Activated naive CD4-positive, alpha-beta T cell treated with anti-CD3 and anti-CD28 coated beads, Interleukin-2, amount 10 ng/mL, durations not matched to agents 7 days and 5 days (primary cell): ENCODE results near the gene ADAMTSL2.
"Not testable (repeated sequence)": the region's sequence is repeated elsewhere in the genome, so short reads cannot be mapped to it uniquely, and the experiment has no call there.

Experiments
- CTCF ChIA-PET: fragments of 350-600 bp; sonication (Branson Sonifier 250); formaldehyde crosslinking; loops from one replicate; lab custom pipeline; 2021; ENCODE audit warnings: antibody characterized with exemption; lab: Charles Lee
- DNase-seq: peaks from one replicate; pipeline ENCODE4 v3.0.0-alpha.2; 2020
- H3K27ac Mint-ChIP-seq: one replicate; pipeline ENCODE4 v1.8.0; 2021; ENCODE audit warnings: mild to moderate bottlenecking, moderate library complexity, mixed read lengths
- H3K27me3 Mint-ChIP-seq: one replicate; pipeline ENCODE4 v1.8.0; 2021; ENCODE audit warnings: mild to moderate bottlenecking, mixed read lengths
- H3K36me3 Mint-ChIP-seq: one replicate; pipeline ENCODE4 v1.8.0; 2021; ENCODE audit warnings: mixed read lengths
- H3K4me1 Mint-ChIP-seq: one replicate; pipeline ENCODE4 v1.8.0; 2021; ENCODE audit warnings: mixed read lengths
- H3K4me3 Mint-ChIP-seq: one replicate; pipeline ENCODE4 v1.8.0; 2021; ENCODE audit warnings: mild to moderate bottlenecking, moderate library complexity, mixed read lengths
- H3K9me3 Mint-ChIP-seq: one replicate; pipeline ENCODE4 v1.8.0; 2021; ENCODE audit warnings: mixed read lengths

ADAMTSL2 gene

DNA sequence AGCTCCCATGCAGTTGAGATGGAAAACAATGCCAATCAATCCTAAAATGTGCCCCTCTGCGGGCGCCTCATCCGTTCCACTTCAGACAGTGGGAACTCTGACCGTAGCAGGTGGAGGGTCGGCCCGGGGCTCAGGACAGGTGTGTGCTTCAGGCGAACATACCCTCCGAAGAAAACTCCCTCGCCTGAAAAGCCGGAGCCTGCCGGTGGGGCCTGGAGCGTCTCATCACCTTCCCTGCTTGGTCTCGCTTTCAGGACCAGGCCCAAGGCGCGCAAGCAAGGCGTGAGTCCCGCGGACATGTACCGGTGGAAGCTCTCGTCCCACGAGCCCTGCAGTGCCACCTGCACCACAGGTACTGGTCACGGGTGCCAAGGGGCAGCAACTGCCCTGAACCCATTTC lies 26.4 kb downstream of the ADAMTSL2 start:
- no peaks in the 10 kb centered on the region for H3K9me3 Mint-ChIP-seq
- CTCF ChIA-PET, result no interaction called here
- H3K27me3 Mint-ChIP-seq, result peaks cover 13% of the 10 kb centered on the region
- no peak for DNase-seq
- no peak overlapping the region for H3K27ac Mint-ChIP-seq
- H3K4me3 Mint-ChIP-seq, result no peak overlapping the region
- H3K36me3 Mint-ChIP-seq, result no peaks in the 10 kb centered on the region
- H3K4me1 Mint-ChIP-seq, result no peaks in the 10 kb centered on the region

DNA sequence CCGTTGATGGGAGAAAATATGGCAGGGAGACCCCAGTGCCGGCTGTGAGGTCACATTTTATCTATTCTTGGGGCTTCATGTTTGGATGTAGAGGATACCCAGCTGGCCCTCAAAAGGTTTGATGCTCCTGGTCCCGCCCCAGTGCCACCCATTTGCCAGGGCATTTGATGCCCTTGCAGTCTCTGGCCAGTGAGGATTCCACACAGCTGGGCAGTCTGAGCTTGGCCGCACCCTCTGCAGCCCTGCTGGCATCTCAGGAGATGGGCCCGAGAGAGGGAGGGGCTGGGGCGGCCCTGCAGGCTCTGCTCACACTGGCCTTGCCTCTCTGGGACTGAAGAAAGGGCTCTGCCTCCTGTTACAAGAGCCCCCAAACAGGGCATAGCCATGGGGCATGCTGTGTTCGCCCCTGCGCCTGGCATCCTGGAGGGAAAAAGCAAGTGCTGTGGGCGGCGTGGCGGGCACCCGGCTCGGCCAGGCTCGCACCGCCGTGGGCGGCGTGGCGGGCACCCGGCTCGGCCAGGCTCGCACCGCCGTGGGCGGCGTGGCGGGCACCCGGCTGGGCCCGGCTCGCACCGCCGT lies 27.6 kb downstream of the ADAMTSL2 start:
- Mint-ChIP-seq H3K27ac (no peak overlapping the region), H3K27me3 (peaks cover 13% of the 10 kb centered on the region), H3K4me1 (no peaks in the 10 kb centered on the region), H3K36me3 (no peaks in the 10 kb centered on the region), H3K9me3 (no peaks in the 10 kb centered on the region), H3K4me3 (no peak overlapping the region)
- no peak for DNase-seq
- CTCF ChIA-PET, result no interaction called here

DNA sequence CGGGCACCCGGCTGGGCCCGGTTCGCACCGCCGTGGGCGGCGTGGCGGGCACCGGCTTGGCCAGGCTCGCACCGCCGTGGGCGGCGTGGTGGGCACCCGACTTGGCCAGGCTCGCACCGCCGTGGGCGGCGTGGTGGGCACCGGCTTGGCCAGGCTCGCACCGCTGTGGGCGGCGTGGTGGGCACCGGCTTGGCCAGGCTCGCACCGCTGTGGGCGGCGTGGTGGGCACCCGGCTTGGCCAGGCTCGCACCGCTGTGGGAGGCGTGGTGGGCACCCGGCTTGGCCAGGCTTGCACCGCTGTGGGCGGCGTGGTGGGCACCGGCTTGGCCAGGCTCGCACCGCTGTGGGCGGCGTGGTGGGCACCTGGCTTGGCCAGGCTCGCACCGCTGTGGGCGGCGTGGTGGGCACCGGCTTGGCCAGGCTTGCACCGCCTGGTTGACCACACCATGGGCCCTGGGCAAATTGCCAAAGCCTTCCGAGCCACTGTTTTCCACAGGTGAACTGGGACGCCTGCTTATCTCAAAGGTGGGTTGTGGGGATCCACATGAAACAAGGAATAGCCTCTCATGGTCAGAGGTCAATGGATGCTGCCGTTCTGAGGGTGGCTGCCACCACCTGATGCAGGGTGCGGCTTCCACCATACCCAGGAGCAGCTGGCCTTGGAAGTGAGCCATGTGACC lies 28.2 kb downstream of the ADAMTSL2 start:
- Mint-ChIP-seq H3K4me3 (no peak overlapping the region), H3K9me3 (no peaks in the 10 kb centered on the region), H3K36me3 (no peaks in the 10 kb centered on the region), H3K4me1 (no peaks in the 10 kb centered on the region), H3K27ac (no peak overlapping the region), H3K27me3 (peaks cover 13% of the 10 kb centered on the region)
- CTCF ChIA-PET, result no interaction called here
- no peak for DNase-seq

DNA sequence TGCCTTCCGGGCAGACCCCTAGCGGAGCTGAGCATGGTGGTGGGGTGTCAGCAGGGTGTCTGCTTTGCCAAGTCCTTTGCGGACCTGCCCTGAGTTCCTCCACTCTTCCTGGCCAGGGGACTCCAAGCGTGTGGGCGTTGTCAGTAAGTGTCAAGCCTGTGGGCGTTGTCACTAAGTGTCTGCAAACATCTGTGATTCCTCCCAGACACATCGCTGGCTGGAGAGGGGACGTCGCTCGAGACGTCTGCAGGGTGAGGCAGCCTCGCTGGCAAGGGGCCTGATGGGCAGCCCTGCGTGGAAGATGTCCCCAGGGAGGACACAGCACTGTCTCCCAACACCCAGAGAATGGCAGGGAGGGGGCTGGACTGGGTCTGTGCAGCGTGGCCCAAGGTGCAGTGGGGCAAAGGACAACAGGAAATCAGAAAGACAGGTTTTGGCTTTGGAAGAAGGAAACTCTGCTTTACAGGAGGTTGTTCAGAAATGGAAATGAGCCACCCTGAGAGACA lies 28.8 kb downstream of the ADAMTSL2 start:
- Mint-ChIP-seq H3K4me3 (no peak overlapping the region), H3K4me1 (no peaks in the 10 kb centered on the region), H3K9me3 (no peaks in the 10 kb centered on the region), H3K36me3 (no peaks in the 10 kb centered on the region), H3K27ac (no peak overlapping the region), H3K27me3 (peaks cover 9% of the 10 kb centered on the region)
- DNase-seq, result no peak
- CTCF ChIA-PET, result no interaction called here

DNA sequence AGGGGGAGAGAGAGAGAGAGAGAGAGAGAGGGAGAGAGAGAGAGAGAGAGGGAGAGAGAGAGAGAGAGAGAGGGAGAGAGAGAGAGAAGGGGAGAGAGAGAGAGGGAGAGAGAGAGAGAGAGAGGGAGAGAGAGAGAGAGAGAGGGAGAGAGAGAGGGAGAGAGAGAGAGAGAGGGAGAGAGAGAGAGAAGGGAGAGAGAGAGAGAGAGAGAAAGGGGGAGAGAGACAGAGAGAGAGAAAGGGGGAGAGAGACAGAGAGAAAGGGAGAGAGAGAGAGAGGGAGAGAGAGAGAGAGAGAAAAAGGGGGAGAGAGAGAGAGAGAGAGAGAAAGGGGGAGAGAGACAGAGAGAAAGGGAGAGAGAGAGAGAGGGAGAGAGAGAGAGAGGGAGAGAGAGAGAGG lies 29.3 kb downstream of the ADAMTSL2 start:
- DNase-seq, H3K4me1 Mint-ChIP-seq, CTCF ChIA-PET, H3K27ac Mint-ChIP-seq, H3K27me3 Mint-ChIP-seq, H3K36me3 Mint-ChIP-seq, H3K4me3 Mint-ChIP-seq, H3K9me3 Mint-ChIP-seq: not testable (repeated sequence)

DNA sequence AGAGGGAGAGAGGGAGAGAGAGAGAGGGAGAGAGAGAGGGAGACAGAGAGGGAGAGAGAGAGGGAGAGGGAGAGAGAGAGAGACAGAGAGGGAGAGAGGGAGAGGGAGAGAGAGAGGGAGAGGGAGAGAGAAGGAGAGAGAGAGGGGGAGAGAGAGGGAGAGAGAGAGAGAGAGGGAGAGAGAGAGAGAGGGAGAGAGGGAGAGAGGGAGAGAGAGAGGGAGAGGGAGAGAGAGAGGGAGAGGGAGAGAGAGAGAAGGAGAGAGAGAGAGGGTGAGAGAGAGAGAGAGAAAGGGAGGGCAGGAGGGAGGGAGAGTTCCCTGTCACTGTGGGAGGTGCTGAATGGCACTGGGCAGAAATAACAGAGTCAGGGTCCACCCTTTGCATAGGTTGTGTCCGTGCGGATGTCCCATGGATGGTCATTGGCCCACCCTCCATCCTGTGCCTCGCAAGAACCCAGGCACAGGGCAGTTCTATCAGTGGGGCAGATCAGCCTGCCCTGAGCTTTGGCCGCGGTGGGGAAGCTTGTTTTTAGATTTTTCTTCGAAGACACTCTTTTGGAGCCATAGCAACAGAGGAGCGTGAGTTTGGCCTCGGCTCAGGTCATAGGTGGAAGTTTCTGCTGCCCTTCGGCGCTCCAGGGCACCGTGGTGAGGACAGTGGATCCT lies 30.1 kb downstream of the ADAMTSL2 start:
- no peak overlapping the region for H3K4me3 Mint-ChIP-seq
- no peaks in the 10 kb centered on the region for H3K27me3 Mint-ChIP-seq
- H3K9me3 Mint-ChIP-seq, result no peaks in the 10 kb centered on the region
- H3K4me1 Mint-ChIP-seq, result no peaks in the 10 kb centered on the region
- DNase-seq, result no peak
- no peak overlapping the region for H3K27ac Mint-ChIP-seq
- H3K36me3 Mint-ChIP-seq, result no peaks in the 10 kb centered on the region
- CTCF ChIA-PET, result no interaction called here

DNA sequence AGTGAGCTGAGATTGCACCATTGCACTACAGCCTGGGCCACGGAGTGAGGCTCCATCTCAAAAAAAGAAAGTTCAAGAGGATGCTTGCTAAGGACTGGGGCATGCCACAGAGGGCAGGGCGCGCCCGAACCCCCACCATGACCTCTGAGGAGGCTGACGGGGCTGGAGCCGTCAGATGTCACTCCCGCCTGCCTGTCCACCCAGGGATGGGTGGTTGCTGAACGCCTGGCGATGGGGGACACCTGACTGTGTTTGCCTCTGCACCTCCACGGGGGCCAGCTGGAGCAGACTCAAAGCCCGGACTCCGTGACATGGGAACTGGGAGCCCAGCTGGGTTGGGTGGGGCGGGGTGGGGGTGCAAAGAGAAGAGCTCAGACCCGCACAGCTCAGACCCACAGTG lies 31.9 kb downstream of the ADAMTSL2 start:
- Mint-ChIP-seq H3K27ac (no peak overlapping the region), H3K4me1 (no peaks in the 10 kb centered on the region), H3K27me3 (no peaks in the 10 kb centered on the region), H3K9me3 (no peaks in the 10 kb centered on the region), H3K36me3 (no peaks in the 10 kb centered on the region), H3K4me3 (no peak overlapping the region)
- DNase-seq, result no peak
- CTCF ChIA-PET, result no interaction called here

DNA sequence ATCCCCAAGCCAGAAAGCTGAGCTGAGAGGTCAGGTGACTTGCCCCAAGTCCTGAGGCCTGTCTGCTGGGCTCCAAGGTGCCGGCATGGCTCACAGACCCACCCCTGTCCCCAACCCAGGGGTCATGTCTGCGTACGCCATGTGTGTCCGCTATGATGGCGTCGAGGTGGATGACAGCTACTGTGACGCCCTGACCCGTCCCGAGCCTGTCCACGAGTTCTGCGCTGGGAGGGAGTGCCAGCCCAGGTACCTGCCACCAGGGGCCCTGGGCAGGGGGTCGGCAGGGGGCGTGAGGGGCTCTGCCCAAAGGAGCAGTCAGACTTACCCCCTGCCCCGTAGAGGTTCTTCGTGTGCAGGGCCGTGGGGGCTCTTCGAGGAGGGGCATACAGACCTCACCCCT lies 32.3 kb downstream of the ADAMTSL2 start:
- no peak overlapping the region for H3K27ac Mint-ChIP-seq
- no peaks in the 10 kb centered on the region for H3K36me3 Mint-ChIP-seq
- no peaks in the 10 kb centered on the region for H3K27me3 Mint-ChIP-seq
- CTCF ChIA-PET, result no interaction called here
- no peak for DNase-seq
- no peaks in the 10 kb centered on the region for H3K9me3 Mint-ChIP-seq
- no peak overlapping the region for H3K4me3 Mint-ChIP-seq
- no peaks in the 10 kb centered on the region for H3K4me1 Mint-ChIP-seq

DNA sequence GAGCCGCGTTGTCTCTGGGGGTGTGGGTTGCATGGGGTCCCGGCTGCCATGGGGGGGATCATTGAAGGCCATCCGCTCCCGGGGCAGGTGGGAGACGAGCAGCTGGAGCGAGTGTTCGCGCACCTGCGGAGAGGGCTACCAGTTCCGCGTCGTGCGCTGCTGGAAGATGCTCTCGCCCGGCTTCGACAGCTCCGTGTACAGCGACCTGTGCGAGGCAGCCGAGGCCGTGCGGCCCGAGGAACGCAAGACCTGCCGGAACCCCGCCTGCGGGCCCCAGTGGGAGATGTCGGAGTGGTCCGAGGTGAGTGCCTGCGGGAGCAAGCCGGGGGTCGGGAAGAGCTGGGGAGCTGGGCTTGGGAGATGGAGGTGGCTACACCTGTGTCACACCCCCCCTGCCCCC lies 33.7 kb downstream of the ADAMTSL2 start:
- Mint-ChIP-seq H3K27me3 (no peaks in the 10 kb centered on the region), H3K9me3 (no peaks in the 10 kb centered on the region), H3K36me3 (no peaks in the 10 kb centered on the region), H3K4me1 (no peaks in the 10 kb centered on the region), H3K4me3 (no peak overlapping the region), H3K27ac (no peak overlapping the region)
- no peak for DNase-seq
- CTCF ChIA-PET, result no interaction called here

DNA sequence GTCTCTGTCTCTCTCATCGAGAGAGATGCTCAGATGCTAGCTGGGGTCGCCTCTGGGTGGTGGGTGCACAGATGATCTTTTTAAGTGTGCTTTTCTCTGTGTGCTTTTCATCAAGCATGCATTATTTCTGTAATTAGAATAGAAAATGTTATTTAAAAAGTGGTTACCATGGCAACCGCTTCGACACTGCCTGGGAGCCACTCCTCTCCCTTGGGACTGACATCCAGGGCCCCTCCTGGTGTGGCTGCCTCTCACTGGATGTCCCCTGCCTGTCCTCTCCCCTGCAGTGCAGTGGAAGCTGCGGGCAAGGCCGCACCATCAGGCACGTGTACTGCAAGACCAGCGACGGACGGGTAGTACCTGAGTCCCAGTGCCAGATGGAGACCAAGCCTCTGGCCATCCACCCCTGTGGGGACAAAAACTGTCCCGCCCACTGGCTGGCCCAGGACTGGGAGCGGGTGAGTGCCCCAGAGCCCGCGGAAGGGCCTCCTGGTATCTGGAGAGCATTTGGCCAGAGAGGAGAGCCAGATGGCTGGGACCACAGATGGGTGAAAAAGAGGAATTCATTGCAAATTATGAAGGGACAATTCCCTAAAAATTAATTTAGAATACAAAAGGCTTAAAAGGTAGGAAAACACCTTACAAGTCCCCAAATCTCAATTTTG lies 34.7 kb downstream of the ADAMTSL2 start:
- Mint-ChIP-seq H3K9me3 (no peaks in the 10 kb centered on the region), H3K36me3 (no peaks in the 10 kb centered on the region), H3K27ac (no peak overlapping the region), H3K4me3 (no peak overlapping the region), H3K27me3 (no peaks in the 10 kb centered on the region), H3K4me1 (no peaks in the 10 kb centered on the region)
- no peak for DNase-seq
- CTCF ChIA-PET, result interaction anchor here (0.6 kb wide), 1 partner anchor 425 kb away, joined by 3 read pairs; no protein-coding TSS in a partner anchor

DNA sequence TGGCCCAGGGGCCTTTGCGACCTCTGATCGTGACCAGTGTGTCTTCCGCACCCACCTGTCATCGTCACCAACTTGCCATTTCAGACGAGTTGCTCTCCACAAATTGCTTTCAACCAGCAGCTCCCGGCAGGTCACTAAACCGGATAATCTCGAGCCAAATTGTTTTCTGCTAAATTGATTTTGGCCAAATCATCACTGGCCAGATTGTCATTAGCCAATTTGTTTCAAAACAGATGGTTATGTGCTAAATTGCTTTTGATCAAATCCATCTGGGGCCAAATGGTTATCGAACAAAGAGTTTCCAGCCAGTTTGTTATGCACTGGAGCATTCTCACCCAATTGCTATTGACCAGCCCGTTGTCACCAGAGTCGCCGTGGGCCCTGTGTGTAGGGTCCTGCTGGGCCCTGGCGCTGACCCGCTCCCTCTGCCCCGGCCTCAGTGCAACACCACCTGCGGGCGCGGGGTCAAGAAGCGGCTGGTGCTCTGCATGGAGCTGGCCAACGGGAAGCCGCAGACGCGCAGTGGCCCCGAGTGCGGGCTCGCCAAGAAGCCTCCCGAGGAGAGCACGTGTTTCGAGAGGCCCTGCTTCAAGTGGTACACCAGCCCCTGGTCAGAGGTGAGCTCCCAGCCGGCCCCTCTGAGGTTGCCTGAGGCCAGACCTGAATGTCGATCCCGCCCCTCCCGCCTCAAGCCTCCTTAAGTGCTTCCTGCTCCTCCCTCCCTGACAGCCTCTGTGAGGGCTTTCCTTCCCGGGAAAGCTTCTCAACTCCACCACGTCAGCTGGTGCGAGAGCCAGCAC lies 35.6 kb downstream of the ADAMTSL2 start:
- H3K4me1 Mint-ChIP-seq, result no peaks in the 10 kb centered on the region
- no peaks in the 10 kb centered on the region for H3K36me3 Mint-ChIP-seq
- no peak for DNase-seq
- H3K9me3 Mint-ChIP-seq, result no peaks in the 10 kb centered on the region
- H3K27me3 Mint-ChIP-seq, result no peaks in the 10 kb centered on the region
- CTCF ChIA-PET, result interaction anchor here (0.6 to 1.5 kb wide), 2 partner anchors 14 to 424 kb away, joined by 3 read pairs; no protein-coding TSS in a partner anchor
- no peak overlapping the region for H3K27ac Mint-ChIP-seq
- no peak overlapping the region for H3K4me3 Mint-ChIP-seq

DNA sequence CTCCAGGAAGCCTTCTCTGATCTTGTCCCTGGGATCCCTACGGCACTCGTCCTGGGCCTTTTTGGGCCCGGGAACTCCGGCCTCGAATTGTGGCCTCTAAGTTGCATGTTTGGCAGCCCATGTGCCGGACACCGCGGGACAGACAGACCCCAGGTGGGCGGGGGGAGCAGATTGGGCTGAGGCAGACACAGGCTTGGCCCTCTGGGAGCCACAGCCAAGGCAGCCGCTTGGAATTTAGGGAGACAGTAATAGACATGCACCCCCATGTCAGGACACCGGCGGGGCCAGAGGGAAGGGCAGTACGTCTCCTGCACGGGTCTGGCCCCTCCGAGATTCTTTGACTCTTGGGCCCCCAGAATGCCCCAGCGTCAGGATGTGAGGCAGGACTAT lies 36.2 kb downstream of the ADAMTSL2 start:
- Mint-ChIP-seq H3K27ac (no peak overlapping the region), H3K9me3 (no peaks in the 10 kb centered on the region), H3K27me3 (peaks cover 4% of the 10 kb centered on the region), H3K4me1 (no peaks in the 10 kb centered on the region), H3K4me3 (no peak overlapping the region), H3K36me3 (no peaks in the 10 kb centered on the region)
- CTCF ChIA-PET, result interaction anchor here (1.0 to 1.5 kb wide), 2 partner anchors 10 to 15 kb away, joined by 3 read pairs; no protein-coding TSS in a partner anchor
- no peak for DNase-seq

DNA sequence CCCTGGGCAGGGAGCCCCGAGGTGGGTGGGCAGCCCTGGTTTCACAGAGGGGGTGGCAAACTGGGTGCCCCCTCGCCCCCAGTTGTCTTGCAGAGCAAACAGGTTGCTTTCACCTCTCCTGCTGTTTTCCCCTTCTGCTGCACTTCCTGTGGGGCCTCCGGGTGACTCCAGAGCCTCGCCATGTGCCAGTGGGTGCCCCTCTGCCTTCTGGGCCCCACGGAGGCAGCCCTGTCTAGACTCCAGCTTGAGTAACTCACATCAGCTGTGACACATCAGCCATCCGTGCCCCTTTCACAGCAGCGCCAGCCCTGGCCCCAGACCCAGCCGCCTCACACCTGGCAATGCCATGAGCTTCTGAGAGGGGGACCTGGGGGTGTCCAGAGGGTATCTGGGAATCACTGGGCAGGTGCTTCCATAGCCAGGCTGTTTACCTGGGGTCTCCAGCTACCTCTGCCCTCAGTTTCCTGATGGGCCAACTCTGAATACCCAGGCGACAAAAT lies 36.9 kb downstream of the ADAMTSL2 start:
- H3K27ac Mint-ChIP-seq, result no peak overlapping the region
- H3K27me3 Mint-ChIP-seq, result peaks cover 10% of the 10 kb centered on the region
- H3K4me3 Mint-ChIP-seq, result no peak overlapping the region
- no peaks in the 10 kb centered on the region for H3K36me3 Mint-ChIP-seq
- no peak for DNase-seq
- H3K4me1 Mint-ChIP-seq, result peaks cover under 1% of the 10 kb centered on the region
- CTCF ChIA-PET, result interaction anchor here (1.0 to 1.5 kb wide), 2 partner anchors 9 to 15 kb away, joined by 3 read pairs; no protein-coding TSS in a partner anchor
- no peaks in the 10 kb centered on the region for H3K9me3 Mint-ChIP-seq
